OCI-LY7 (cell line): Measurements from ENCODE around the gene PUDP.

Experiments
- EZH2phosphoT487 ChIP-seq: fragments of 200-600 bp; sonication (generic); IDR thresholded peaks from 2 replicates; pipeline ENCODE4 v1.6.1; 2018; ENCODE audit warnings: low read depth, borderline replicate concordance, mild to moderate bottlenecking, mixed run types, antibody characterized with exemption, low read length, moderate library complexity, mixed read lengths
- TF ChIP-seq, protein P1 (sequence below): fragments of 200-600 bp; sonication (generic); conservative IDR thresholded peaks from 2 replicates; pipeline ENCODE4 v1.5.1; 2014; ENCODE audit warnings: mild to moderate bottlenecking, antibody characterized with exemption, low read length, moderate library complexity, mixed read lengths

DNA sequence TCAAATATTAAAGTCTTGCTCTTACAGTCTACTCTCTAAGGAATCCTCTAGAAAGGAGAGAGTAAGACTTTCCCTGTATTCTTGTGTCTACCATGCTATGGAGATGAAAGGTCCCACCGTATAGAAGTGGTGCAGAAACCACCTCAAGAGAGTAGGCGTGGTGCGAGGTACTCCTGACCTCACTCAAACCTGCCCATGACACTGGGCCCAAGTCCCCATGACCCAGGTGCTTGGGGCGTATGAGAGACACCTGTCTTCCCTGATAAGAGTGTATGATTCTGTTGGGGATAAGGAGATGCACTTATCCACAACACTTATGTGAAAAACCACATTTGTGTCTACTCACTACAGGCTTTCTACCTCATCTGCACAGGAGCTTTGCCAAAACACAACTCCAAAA lies 55.4 kb downstream of the PUDP start:
- TF ChIP-seq, protein P1, sequence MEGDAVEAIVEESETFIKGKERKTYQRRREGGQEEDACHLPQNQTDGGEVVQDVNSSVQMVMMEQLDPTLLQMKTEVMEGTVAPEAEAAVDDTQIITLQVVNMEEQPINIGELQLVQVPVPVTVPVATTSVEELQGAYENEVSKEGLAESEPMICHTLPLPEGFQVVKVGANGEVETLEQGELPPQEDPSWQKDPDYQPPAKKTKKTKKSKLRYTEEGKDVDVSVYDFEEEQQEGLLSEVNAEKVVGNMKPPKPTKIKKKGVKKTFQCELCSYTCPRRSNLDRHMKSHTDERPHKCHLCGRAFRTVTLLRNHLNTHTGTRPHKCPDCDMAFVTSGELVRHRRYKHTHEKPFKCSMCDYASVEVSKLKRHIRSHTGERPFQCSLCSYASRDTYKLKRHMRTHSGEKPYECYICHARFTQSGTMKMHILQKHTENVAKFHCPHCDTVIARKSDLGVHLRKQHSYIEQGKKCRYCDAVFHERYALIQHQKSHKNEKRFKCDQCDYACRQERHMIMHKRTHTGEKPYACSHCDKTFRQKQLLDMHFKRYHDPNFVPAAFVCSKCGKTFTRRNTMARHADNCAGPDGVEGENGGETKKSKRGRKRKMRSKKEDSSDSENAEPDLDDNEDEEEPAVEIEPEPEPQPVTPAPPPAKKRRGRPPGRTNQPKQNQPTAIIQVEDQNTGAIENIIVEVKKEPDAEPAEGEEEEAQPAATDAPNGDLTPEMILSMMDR: no peak
- no peak for TF ChIP-seq EZH2phosphoT487
